22Rv1 (cell line): ENCODE data around the gene RAB43.

Experiments used
- CTCF ChIP-seq: fragments of 450-650 bp; IDR thresholded peaks from 2 replicates; pipeline ENCODE4 v1.5.1; 2017; ENCODE audit warnings: mild to moderate bottlenecking
- ZFX ChIP-seq: fragments of 450-650 bp; IDR thresholded peaks from 2 replicates; pipeline ENCODE4 v1.6.1; 2017; ENCODE audit warnings: antibody characterized with exemption, borderline replicate concordance

- no peak for TF ChIP-seq CTCF
- no peak for TF ChIP-seq ZFX
Observed at GRCh38 chr3:129095285-129095684, 26.3 kb downstream of the RAB43 start.
